DMS 273 treated with DMSO at 0.1 percent for 48 hours (cell line): ENCODE data around the gene TEKTIP1.

Experiments used
- DNase-seq: peaks from one replicate; lab custom pipeline; 2025; lab: John Stamatoyannopoulos, UW

TEKTIP1 gene

DNA sequence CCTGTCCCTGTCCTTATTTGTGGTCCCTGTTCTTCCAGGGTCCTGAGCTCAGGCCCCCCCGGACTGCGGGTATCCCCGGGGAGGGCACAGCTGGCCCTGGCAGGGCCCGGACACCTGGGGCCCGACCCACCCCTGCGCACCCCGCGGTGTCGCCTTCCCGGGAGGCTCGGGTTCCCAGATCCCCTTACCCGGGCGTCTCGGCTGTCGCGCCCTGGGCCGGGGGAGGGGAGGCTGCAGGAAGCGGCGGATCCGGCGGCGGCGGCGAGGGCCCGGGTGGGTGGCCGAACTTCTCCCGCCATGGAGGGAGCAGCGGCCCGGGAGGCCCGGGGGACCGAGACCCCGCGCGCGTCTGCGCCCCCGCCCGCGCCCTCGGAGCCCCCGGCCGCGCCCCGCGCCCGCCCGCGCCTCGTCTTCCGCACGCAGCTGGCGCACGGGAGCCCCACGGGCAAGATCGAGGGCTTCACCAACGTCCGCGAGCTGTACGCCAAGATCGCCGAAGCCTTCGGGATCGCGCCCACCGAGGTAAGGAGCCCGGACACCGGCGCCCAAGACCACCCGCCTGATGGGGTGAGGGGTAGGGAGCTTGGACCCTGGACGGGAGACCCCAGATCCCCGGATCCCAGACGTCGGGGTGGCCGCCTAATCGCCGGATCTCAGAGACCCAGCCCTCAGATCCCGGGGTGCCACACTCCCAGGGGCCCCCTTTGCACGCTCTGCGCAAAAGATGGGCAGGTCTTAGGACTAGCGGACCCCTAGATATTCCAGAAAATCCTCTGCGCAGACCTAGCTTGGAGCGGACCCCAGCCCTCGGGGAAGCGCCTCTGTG lies 46.5 kb downstream of the TEKTIP1 start, which contains the start of gene GIPC3:
Gene GIPC3 (plus strand): TSS at position 178 of the 826 bp plus-strand sequence. CDS start 120 bp downstream, at position 298.
- no peak for DNase-seq

DNA sequence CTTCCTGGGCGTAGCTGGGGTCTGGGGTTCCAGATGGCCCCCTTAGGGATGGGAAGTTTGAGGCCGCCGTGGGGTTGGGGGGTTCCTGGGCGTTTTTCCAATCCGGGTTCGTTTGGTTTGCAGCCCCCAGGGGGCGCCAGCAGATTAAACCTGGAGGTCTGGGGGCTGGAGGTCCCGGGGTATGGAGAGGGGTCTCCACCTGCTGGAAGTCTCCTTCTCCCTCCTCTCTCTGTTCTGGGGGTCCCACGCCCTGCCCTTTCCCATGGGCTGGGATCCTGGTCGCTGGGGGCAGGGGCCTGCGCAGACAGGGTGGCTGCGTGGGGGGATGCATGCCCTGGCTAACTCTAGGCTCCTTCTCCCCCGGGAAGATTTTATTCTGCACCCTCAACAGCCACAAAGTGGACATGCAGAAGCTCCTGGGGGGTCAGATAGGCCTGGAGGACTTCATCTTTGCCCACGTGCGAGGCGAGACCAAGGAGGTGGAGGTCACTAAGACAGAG lies 47.2 kb downstream of the TEKTIP1 start:
- no peak for DNase-seq

GRCh38 chr19:3586707-3587346 lies 47.9 kb downstream of the TEKTIP1 start:
- DNase-seq: no peak

- no peak for DNase-seq
Measured at GRCh38 chr19:3589439-3589838, 50.5 kb downstream of the TEKTIP1 start.

- no peak for DNase-seq
Measured at GRCh38 chr19:3589949-3590348, 51.0 kb downstream of the TEKTIP1 start.

GRCh38 chr19:3590991-3591659 lies 52.2 kb downstream of the TEKTIP1 start:
- DNase-seq: no peak

DNA sequence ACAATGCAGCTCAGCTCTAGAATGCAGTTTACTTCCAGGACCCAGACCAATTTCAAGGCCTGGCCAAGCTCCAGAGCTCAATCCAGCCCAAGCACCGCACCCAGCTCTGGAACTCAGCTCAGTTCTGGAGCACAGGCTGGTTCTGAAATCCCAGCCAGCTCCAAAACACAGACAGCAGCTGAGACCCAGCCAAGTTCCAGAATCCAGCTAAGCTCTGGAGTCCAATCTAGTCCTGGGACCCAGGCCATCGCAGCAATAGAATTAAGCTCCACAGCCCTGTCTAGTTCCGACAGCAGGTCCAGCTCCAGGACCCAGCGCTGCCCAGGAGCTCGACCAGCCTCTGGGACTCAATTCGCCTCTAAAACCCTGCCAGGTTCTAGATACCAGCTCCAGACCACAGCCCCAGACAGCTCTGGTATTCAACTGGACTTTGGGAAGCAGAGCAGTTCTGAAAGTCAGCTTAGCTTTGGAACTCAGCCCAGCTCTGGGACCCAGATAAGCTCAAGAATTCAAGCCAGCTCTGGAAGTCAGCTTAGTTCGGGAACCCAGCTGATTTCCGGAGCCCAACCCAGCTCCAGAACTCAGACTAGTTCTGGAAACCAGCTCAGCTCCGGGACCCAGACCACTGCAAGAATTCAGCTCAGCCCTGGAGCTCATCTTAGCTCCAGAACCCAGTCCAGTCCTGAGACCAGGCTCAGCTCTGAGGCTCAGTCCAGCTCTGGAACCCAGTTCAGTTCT lies 53.1 kb downstream of the TEKTIP1 start:
- DNase-seq: no peak

DNA sequence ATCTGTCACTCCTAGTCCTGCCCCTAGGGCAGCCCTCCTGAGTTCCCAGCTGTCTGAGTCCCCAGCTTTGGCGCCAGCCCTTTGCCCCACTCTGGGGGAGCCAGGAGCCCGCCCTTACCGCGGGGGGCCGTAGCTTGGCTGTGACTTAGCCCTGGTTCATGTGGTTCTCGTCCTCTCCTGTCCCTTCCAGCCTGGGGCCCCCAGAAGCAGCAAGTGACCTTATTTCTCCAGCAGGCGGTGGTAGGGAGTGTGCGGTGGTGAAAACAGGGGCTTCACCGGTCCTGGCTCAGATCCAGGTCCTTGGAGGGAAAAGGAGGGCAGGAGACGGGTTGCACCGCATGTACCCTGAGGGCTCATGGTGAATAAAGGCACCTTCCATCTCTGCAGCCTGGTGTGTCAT lies 54.2 kb downstream of the TEKTIP1 start:
- DNase-seq: no peak
